ENCODE measurements around the gene FANCE.
"Not testable (repeated sequence)": the region's sequence is repeated elsewhere in the genome, so short reads cannot be mapped to it uniquely, and the experiment has no call there.

The FANCE gene

GRCh38 chr6:35452183-35453090 is at the start of gene FANCE:
TSS of gene FANCE (plus strand) at chr6:35452338. CDS start at chr6:35452546, 208 bp downstream.
- peak; percentile 82 for DNase-seq

GRCh38 chr6:35402856-35403191 is 49.3 kb upstream of the FANCE start:
- no peak for DNase-seq

GRCh38 chr6:35403544-35404442 is 48.3 kb upstream of the FANCE start:
- DNase-seq, result no peak

- no peak for DNase-seq
Observed at GRCh38 chr6:35406711-35407485, 45.2 kb upstream of the FANCE start.

- DNase-seq, result no peak
Observed at GRCh38 chr6:35409245-35409644, 42.9 kb upstream of the FANCE start.

- DNase-seq, result no peak
Observed at GRCh38 chr6:35410131-35410530, 42.0 kb upstream of the FANCE start.

- DNase-seq, result no peak
Observed at GRCh38 chr6:35411066-35411465, 41.1 kb upstream of the FANCE start.

- no peak for DNase-seq
Observed at GRCh38 chr6:35412102-35412501, 40.0 kb upstream of the FANCE start.

GRCh38 chr6:35413911-35414310 is 38.2 kb upstream of the FANCE start:
- DNase-seq, result no peak

GRCh38 chr6:35415065-35415891 is 36.9 kb upstream of the FANCE start:
- peak; percentile 16 for DNase-seq

- no peak for DNase-seq
Observed at GRCh38 chr6:35417979-35418661, 34.0 kb upstream of the FANCE start.

GRCh38 chr6:35419417-35419816 is 32.7 kb upstream of the FANCE start:
- DNase-seq, result no peak

GRCh38 chr6:35419961-35420360 is 32.2 kb upstream of the FANCE start:
- DNase-seq, result no peak

- DNase-seq, result no peak
Observed at GRCh38 chr6:35425284-35425683, 26.9 kb upstream of the FANCE start.

- DNase-seq, result no peak
Observed at GRCh38 chr6:35426074-35426473, 26.1 kb upstream of the FANCE start.

GRCh38 chr6:35427435-35427834 is 24.7 kb upstream of the FANCE start:
- no peak for DNase-seq

GRCh38 chr6:35427851-35428321 is 24.3 kb upstream of the FANCE start:
- no peak for DNase-seq

- no peak for DNase-seq
Observed at GRCh38 chr6:35428421-35429149, 23.6 kb upstream of the FANCE start.

GRCh38 chr6:35429463-35429862 is 22.7 kb upstream of the FANCE start:
- DNase-seq, result no peak

GRCh38 chr6:35432291-35432690 is 19.8 kb upstream of the FANCE start:
- DNase-seq, result no peak

- DNase-seq, result not testable (repeated sequence)
Observed at GRCh38 chr6:35432702-35433101, 19.4 kb upstream of the FANCE start.

Measured in NCI-H2171 (cell line).